Measurements from ENCODE around the gene WDR13.

WDR13 gene

DNA sequence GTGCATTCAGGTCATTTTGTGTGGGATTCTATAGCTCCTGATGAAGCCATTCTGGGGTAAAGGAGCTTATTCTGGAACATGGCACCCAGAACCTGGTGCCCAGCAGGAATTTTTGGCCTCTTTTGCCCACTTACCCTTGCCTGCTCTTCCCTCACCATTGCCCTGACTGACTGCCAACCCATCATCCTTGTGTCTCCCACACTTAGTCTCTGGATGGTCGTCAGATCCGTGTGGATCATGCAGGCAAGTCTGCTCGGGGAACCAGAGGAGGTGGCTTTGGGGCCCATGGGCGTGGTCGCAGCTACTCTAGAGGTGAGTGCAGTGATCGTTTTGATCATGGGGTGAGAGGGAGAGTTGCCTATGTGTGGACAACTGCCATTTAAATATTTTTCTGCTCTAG is 21.2 kb upstream of the WDR13 start:
- peaks cover 14 to 17% of the 10 kb centered on the region in 2 experiments for H3K4me1 ChIP-seq (ENCODE audit: control insufficient read depth in 1 of 2, insufficient read depth in 1 of 2, low read depth in 1 of 2, low read length in 1 of 2)
- H3K27me3 ChIP-seq, result no peaks in the 10 kb centered on the region
- TF ChIP-seq, protein P1, sequence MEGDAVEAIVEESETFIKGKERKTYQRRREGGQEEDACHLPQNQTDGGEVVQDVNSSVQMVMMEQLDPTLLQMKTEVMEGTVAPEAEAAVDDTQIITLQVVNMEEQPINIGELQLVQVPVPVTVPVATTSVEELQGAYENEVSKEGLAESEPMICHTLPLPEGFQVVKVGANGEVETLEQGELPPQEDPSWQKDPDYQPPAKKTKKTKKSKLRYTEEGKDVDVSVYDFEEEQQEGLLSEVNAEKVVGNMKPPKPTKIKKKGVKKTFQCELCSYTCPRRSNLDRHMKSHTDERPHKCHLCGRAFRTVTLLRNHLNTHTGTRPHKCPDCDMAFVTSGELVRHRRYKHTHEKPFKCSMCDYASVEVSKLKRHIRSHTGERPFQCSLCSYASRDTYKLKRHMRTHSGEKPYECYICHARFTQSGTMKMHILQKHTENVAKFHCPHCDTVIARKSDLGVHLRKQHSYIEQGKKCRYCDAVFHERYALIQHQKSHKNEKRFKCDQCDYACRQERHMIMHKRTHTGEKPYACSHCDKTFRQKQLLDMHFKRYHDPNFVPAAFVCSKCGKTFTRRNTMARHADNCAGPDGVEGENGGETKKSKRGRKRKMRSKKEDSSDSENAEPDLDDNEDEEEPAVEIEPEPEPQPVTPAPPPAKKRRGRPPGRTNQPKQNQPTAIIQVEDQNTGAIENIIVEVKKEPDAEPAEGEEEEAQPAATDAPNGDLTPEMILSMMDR (IDR thresholded peaks at IDR 0.05), result no peak
- H3K4me3 ChIP-seq (ENCODE audit: low read depth in 1 of 2, low read length in 1 of 2), result no peak overlapping the region
- no peaks in the 10 kb centered on the region for H3K9me3 ChIP-seq
- peak overlapping the region; percentile 97 for H3K27ac ChIP-seq
- peaks cover 26% of the 10 kb centered on the region for H3K36me3 ChIP-seq

DNA sequence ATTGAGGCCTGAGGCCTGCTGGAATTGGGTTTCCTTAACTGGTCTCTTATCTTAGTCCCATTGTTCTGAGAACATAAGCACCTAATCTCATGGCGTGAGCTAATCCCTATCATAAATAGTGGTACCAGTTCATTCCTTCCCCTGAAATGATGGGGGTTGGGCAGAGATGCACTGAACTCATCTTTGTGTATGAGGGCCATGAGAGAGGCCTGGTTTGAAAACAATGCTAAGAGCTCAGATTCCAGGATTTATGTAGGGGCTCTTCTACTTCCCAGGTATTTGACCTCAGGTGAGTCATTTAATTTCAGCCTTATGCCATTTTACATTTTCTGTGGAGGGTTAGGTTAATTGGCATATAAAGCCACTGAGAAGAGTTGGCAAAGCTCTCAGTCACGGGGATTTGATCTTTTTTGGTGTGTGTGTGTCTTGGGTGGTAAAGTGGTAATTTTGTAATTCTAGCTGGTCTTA is 18.6 kb upstream of the WDR13 start:
- no peak overlapping the region for H3K4me3 ChIP-seq (ENCODE audit: low read depth in 1 of 2, low read length in 1 of 2)
- H3K36me3 ChIP-seq, result peaks cover 26% of the 10 kb centered on the region
- H3K27me3 ChIP-seq, result no peaks in the 10 kb centered on the region
- TF ChIP-seq, protein P1 (IDR thresholded peaks at IDR 0.05), result no peak
- peaks cover 14 to 17% of the 10 kb centered on the region in 2 experiments for H3K4me1 ChIP-seq (ENCODE audit: control insufficient read depth in 1 of 2, insufficient read depth in 1 of 2, low read depth in 1 of 2, low read length in 1 of 2)
- H3K27ac ChIP-seq, result no peak overlapping the region
- H3K9me3 ChIP-seq, result no peaks in the 10 kb centered on the region

DNA sequence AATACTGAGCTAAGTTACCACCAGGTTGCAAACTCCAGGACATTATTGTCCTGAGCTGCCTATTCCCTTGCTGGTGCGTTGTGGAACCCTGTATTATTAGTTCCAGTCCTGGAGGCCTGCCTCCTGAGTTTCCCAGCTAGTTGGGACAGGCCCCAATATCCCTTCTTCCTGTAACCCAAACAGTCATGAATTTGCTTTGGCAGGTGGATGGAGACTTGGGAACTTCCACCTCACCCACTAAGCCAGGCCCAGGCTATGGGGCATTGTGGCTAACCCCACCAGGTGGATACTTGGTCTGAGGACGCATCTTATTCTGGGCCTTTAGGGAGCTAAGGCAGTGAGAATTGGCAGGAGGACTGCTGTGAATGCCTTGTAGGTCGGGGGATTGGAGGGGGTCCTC is 18.0 kb upstream of the WDR13 start:
- Histone ChIP-seq H3K36me3 (peaks cover 26% of the 10 kb centered on the region), H3K9me3 (no peaks in the 10 kb centered on the region), H3K4me3 (ENCODE audit: low read depth in 1 of 2, low read length in 1 of 2) (no peak overlapping the region), H3K4me1 (ENCODE audit: control insufficient read depth in 1 of 2, insufficient read depth in 1 of 2, low read depth in 1 of 2, low read length in 1 of 2) (peaks cover 14 to 17% of the 10 kb centered on the region in 2 experiments), H3K27me3 (no peaks in the 10 kb centered on the region), H3K27ac (no peak overlapping the region)
- TF ChIP-seq, protein P1 (IDR thresholded peaks at IDR 0.05), result no peak

DNA sequence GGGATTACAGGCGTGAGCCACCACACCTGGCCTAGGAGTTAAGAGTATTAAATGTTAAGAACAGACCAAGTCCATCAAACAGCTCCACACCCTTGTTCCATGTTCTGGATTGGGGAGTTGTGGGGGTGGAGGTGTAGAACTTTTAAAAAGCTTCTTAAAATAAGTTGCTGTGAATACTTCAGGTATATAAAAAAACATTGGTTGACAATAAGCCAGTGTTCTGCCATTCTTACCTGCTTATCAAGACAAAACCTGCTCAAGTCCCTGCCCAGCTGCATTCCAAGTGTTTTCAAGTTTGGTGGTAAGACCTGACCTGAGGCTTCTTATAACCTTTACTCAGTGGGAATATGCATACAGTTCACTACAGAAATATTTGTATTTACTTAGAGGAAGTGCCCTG is 16.6 kb upstream of the WDR13 start:
- no peak overlapping the region for H3K27ac ChIP-seq
- H3K9me3 ChIP-seq, result no peaks in the 10 kb centered on the region
- H3K27me3 ChIP-seq, result no peaks in the 10 kb centered on the region
- H3K4me1 ChIP-seq (ENCODE audit: control insufficient read depth in 1 of 2, insufficient read depth in 1 of 2, low read depth in 1 of 2, low read length in 1 of 2), result peaks cover 6 to 8% of the 10 kb centered on the region in 2 experiments
- peaks cover 23% of the 10 kb centered on the region for H3K36me3 ChIP-seq
- H3K4me3 ChIP-seq (ENCODE audit: low read depth in 1 of 2, low read length in 1 of 2), result no peak overlapping the region
- TF ChIP-seq, protein P1 (IDR thresholded peaks at IDR 0.05), result no peak

DNA sequence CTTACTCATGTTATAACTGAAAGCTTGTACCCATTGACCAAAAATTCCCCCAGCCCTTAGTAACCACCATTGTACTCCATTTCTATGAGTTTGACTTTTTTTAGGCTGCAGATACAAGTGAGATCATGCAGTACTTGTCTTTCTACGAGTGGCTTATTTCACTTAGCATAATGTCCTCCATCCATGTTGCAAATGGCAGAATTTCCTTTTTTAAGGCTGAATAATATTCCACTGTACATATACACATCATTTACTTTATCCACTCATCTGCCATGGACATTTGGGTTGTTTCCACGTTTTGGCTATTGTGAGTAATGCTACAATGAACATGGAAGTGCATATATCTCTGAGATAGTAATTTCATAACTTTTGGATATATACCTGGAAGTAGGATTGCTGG is 12.6 kb upstream of the WDR13 start:
- Histone ChIP-seq H3K4me3 (ENCODE audit: low read depth in 1 of 2, low read length in 1 of 2) (no peak overlapping the region), H3K36me3 (no peaks in the 10 kb centered on the region), H3K4me1 (ENCODE audit: control insufficient read depth in 1 of 2, insufficient read depth in 1 of 2, low read depth in 1 of 2, low read length in 1 of 2) (no peaks in the 10 kb centered on the region), H3K27me3 (no peaks in the 10 kb centered on the region), H3K27ac (no peak overlapping the region), H3K9me3 (no peaks in the 10 kb centered on the region)
- TF ChIP-seq, protein P1 (IDR thresholded peaks at IDR 0.05), result no peak

Data from neutrophil (primary cell).